HG03066 (cell line): ENCODE measurements around the gene BRSK2.
"Not testable (repeated sequence)": the region's sequence is repeated elsewhere in the genome, so short reads cannot be mapped to it uniquely, and the experiment has no call there.

ENCODE experiments used
- ATAC-seq: cut with Tn5 transposase; IDR thresholded peaks from one replicate; pipeline ENCODE4 v1.9.1; 2021; ENCODE audit warnings: low read depth; ENCODE audit not compliant: unreplicated experiment

BRSK2 gene

DNA sequence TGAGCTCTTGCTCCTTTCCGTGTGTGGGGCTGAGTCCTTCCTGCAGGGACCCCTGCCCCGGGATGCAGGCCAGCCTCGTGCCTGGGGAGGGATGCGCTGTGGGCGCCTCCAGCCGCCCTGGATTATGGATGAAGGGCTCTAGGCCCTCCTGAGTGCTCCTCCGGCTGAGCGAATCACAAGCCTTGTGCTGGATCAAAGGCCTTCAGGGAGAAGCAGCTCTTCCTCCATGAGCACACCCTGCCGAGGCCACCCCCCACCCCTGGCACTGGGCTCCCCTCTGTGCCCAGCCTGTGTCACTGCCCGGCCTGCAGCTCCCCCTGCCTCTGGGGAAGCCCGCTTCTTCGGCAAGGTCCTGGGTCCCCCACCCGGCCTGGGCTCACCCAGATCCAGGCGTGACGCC, 43.8 kb downstream of the BRSK2 start:
- no peak for ATAC-seq

DNA sequence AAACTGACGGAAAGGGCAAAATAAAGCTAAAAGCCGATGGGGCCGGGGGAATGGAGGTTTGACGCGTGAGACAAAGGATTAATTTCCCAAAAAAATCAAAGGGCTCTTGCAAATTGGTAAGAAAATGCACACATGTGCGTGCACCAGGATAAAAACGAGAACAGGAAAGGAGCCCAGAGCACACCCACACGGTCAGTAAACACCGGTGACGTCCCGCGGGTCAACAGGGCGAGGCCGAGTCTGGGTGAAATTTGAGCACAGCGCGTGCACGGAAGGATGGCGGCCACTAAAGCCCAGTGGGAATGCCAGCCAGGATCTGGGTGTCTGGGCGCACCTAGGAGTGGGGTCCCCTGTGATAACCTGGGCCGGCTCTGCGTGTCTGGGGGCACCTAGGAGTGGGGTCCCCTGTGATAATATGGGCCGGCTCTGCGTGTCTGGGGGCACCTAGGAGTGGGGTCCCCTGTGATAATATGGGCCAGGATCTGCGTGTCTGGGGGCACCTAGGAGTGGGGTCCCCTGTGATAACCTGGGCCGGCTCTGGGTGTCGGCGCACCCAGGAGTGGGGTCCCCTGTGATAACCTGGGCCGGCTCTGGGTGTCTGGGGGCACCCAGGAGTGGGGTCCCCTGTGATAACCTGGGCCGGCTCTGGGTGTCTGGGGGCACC, 44.4 kb downstream of the BRSK2 start:
- ATAC-seq: no peak

DNA sequence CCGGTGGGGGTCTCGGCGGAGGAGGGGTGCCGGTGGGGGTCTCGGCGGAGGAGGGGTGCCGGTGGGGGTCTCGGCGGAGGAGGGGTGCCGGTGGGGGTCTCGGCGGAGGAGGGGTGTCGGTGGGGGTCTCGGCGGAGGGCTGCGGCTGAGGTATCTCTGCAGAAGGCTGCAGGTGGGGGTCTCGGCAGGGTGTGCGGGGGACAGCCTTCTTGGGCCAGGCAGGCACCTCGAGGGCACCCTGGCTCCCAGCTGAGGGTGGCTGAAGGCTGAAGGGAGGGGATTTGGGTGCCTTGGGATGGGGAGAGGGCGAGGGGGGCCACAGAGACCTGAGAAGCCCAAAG, 45.7 kb downstream of the BRSK2 start:
- ATAC-seq: not testable (repeated sequence)

DNA sequence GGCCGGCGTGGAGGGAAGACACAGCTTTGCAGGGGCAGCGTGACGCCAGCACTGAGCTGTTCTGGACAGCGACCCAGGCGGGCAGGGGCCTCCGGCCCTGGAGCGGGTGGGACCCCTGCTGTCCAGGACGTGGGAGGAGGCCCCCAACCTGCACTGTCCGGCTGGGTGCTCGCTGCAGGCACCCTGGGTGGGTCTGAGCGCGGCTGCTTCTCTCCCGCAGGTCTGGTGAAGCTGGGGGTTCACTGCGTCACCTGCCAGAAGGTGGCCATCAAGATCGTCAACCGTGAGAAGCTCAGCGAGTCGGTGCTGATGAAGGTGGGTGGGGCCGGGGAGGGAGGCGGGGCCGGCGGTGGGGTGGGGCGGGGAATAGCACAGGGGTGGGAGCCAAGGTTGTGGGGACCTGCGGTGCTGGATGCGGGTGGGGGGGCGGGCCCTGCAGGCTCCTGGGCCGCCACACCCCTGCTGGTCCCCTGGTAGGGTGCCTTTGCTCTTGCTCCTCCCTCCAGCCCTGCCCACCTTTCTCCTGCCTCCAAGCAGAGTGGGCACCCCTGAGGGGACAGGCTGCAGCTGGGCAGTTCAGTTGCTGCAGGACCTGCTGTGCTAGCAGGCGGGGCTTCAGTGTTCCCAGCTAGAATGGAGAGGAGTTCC, 46.2 kb downstream of the BRSK2 start:
- ATAC-seq: no peak

DNA sequence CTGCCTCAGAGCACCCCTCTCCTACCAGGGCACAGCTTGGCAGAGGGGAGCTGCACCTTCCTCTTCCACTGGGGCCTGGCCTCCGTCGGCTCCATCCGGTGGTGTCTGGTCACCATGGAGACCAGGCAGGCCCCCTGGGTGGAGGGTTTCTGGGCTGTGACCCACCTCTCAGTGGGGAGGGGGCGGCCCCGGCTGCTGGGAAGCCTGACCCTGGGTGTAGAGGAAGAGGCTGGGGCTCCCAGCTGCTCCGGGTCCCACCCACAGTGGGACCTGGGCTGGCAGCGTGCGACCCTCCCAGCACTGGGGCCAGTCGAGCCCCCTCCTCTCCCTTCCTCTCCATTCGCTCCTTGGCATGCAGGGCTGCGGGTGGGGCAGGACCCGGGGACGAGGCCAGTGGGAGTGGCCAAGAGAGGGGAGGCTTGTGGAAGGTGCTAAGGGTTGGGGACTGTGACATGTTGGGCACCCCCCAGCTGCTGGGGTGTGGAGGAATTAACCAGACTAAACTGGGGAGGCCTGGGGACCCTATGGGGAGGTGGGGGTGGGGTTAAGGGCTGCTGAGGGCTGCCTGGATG, 46.8 kb downstream of the BRSK2 start:
- ATAC-seq: no peak

DNA sequence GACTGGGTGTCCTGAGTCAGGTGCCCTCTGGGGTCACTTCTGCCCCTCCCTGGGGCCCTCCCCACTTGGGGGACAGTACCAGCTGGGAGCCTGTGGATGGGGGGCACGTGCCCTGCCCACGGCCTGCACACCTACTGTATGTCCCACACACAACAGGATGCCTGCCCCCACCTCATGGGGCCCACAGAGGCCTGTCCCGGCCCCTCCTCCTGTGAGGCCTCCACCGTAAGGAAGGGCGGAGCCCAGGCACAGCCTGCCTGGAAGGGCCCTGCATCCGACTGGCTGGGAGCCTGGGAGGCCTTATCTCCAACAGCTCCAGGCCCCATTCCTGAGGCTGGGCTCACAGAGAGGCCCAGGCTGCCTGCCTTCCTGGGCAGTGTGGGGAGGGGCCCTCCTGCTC, 47.8 kb downstream of the BRSK2 start:
- no peak for ATAC-seq

DNA sequence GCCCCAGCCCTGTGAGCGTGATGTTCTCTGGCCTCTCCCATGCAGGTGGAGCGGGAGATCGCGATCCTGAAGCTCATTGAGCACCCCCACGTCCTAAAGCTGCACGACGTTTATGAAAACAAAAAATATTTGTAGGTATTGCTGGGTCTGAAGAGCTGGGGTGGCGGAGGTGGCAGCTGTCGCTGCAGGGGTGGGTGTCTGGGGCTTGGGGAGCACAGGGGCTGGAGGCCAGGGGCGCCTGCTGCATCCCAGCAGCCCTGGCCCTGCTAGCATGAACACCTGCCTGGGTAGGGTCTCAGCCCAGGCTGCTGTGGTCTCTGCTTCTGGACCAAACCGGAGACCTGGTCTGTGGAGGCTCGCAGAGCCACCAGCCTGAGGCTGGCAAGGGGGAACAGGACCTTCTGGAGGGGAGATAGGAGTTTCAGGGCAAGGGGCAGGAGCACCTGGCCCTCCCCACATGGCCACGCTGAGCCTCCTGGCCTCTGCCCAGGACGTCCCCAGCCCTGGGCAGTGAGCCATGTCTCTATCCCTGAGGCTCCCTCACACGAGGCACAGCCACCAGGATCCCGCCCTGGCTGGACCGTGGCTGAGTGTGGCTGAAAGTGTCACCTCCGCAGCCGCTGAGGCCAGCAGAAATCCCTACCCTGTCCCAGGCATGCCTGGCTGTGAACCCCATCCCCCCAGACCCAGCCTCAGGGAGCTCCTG, 48.7 kb downstream of the BRSK2 start:
- ATAC-seq: no peak

DNA sequence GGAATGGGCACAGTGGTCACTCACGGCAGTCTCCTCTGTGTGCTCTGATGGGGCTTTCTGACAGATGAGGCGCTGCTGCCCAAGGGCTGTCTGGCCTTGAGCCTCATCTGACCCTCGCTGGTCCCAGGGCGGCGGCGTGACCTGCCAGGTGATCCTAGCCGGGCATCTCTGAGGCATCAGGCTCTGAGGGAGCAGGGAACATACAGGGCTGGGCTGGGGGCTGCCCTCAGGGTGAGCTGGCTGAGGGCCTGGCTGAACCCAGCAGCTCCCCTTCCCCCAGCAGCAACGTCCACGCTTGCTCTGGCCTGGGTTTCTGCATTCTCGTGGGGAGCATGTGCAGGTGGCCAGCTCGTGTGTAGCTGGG, 49.2 kb downstream of the BRSK2 start:
- ATAC-seq: no peak

DNA sequence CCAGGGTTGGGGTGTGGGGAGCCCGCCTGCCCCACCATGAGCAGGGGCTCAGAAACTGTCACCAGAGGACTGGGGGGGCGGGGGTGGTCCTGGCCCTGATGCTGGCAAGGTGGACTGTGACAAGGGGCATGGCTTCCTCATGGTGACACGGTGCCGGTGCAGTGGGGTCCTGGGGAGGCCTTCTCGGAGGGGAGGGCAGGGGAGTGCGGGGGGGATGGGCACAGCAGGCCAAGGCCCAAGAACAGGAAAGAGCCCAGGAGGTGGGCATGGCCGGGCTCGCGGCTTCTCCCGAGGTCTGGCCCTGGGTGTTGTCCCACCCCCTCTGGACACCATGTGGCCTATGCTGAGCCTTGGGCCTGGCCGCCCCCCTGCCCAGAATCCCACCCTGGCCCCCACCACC, 49.6 kb downstream of the BRSK2 start:
- ATAC-seq: no peak

DNA sequence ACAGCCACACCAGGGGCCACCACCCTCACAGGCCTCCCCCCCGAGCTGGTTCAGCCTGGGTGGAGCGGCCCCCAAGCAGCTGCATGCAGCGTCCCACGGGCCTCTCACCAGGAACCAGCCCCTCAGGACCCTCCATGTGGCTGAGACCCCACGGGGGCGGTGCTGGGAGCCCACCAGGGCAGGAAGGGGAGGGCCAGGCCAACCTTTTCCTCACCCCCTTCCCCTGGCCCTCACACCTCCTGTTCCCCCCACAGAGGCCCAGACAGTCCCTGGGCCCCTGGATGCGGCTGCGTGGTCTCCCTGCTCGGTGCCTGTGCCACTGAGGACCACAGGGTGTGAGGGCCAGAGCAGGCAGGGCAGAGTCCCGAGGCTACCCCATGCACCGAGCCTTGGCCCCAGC, 50.3 kb downstream of the BRSK2 start:
- ATAC-seq: no peak

DNA sequence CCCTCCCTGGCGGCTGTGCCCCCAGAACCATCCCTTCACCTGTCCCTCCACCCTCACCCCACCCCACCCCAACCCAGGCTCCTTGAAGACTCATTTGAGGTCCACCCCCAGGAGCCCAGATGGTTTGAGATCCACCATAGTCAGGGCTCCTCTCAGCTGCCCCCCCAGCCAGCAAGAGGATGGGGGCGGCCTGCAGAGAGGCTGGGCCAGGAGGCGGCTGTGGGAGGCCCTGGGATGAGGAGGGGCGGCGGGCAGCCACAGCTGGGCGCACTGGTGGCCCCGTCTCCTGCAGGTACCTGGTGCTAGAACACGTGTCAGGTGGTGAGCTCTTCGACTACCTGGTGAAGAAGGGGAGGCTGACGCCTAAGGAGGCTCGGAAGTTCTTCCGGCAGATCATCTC, 50.8 kb downstream of the BRSK2 start:
- ATAC-seq: no peak

DNA sequence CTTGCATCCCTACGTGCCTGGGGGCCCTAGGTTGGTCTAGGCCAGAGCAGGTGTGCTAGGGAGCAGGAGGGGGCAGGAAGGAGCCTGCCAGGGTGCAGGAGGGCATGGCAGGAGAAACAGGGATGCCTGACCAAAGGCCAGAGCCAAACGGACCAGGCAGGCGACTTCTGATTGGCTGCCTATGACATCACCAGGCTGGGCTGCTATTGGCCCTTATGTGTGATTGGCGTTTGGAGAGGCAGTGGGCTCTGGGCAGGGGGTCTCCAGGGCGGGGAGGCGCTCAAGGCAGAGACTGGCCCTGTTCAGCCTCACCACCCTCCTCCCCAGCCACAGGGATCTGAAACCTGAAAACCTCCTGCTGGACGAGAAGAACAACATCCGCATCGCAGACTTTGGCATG, 52.4 kb downstream of the BRSK2 start:
- no peak for ATAC-seq

DNA sequence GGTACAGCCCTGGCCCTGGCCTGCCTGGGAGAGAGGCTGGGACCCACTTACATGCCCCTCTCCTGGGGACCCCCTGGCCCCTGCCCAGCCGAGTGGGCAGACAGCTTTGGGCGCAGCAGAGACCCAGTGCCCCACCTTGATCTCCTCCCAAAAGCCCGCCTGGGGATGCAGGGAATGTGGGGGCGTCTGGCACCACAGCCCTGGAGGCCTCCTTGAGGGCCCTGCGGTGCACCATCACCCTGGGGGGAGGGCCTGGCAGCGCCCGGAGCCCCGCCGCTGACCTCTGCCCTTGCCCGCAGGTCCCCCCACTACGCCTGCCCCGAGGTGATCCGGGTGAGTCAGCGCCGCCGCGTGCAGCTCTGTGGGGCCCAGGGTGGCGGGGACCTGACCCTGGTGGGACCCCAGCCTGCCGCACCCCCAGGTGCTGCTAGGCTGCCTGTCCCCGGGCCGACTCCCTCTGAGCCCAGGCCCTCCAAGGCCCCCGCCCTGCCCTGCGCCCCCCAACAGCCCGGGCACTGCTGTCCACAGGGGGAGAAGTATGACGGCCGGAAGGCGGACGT, 53.2 kb downstream of the BRSK2 start:
- ATAC-seq: no peak

DNA sequence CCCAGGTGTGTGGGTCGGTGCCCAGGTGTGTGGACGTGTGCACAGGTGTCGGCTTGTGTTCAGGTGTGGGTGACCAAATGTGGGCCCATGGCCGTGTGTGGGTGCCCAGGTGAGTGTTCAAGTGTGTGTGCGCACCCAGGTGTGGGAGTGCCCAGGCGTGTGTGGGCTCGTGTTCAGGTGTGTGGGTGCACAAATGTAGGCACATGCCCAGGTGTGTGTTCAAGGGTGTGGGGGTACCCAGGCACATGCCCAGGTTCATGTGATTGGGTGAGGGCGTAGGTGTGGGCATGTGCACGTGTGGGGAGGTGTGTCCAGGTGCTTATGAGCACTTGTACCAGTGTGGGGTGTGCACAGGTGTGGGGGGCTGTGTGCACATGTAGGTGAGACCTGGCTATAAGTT, 54.0 kb downstream of the BRSK2 start:
- no peak for ATAC-seq

DNA sequence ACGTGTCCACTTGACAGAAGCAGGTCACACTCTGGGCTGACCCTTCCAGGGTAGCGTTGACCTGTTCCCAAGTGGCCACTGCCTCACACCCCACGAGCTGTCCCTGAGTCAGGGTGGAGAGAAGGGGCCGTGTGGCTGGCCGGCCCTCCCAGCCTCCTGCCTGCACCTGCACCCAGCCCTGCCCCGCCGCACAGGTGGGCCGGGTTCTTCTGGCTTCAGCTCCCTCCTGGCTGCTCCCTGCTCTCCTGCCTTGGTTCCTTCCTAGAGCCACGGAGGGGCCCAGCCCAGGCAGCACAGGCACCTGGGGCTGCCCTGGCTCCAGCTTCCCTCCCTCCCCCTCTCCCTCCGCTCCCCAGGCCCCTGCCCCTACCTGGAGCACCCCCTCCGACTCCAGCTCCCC, 54.6 kb downstream of the BRSK2 start:
- no peak for ATAC-seq

DNA sequence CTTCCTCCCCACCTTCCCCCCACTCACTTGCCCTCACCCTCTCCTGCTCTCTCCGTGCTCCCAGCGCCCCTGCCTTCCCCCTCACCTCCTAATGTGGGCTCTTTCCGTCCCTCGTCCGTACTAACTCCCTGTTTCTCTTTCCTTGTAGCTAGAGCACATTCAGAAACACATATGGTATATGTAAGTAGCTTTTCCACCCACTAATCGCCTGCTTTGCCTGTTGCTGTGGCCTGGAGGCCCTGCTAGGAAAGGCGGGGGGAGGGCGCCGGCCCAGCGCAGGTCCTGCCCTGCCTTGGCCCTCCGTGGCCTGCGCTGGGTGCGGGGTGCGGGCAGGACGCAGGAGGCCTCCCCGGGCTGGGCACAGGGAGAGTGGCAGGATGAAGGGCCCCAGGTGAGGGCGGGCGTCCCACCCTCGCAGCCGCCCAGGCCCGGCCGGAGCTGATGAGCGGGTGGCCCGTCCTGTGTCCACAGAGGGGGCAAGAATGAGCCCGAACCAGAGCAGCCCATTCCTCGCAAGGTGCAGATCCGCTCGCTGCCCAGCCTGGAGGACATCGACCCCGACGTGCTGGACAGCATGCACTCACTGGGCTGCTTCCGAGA, 55.2 kb downstream of the BRSK2 start:
- no peak for ATAC-seq

DNA sequence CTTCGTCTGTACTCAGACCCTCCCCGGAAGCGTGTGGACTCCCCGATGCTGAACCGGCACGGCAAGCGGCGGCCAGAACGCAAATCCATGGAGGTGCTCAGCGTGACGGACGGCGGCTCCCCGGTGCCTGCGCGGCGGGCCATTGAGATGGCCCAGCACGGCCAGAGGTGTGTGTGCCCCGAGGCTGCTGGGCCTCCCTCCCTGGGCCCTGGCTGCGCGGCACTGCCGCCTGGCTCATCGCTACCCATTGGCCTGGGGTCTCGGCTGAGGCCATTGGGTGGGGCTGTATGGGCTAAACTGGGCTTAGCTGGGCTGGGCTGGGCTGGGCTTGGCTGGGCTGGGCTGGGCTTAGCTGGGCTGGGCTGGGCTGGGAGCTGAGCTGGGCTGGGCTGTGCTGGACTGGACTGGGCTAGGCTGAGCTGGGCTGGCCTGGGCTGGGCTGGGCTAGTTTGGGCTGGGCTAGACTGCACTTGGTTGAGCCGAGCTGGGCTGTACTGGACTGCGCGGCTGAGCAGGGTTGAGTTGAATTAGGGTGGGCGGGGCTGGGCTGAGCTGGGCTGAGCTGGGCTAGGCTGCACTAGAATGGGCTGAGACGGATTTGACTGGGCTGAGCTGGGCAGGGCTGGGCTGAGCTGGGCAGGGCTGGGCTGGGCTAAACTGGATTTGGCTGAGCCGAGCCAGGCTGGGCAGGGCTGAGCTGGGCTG, 56.2 kb downstream of the BRSK2 start:
- no peak for ATAC-seq

DNA sequence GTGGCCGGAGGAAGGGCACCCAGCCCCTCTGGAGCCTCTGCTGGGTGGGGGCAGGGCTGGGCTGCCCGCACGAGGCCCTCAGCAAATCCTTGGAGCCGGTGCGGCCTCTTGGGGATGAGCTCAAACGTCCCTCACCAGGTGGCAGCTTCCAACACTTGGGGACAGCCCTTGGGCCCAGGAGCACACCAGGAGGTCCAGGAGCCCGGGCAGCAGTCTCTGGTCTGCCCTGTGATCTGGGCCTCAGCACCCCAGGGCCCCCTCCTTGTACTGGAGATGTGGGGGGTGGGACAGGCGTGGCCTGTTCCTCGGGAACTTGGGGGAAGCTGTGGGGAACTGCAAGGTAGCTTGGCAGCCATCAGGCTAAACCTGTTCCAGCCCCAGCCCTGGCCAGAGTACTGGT, 56.9 kb downstream of the BRSK2 start:
- ATAC-seq: no peak

DNA sequence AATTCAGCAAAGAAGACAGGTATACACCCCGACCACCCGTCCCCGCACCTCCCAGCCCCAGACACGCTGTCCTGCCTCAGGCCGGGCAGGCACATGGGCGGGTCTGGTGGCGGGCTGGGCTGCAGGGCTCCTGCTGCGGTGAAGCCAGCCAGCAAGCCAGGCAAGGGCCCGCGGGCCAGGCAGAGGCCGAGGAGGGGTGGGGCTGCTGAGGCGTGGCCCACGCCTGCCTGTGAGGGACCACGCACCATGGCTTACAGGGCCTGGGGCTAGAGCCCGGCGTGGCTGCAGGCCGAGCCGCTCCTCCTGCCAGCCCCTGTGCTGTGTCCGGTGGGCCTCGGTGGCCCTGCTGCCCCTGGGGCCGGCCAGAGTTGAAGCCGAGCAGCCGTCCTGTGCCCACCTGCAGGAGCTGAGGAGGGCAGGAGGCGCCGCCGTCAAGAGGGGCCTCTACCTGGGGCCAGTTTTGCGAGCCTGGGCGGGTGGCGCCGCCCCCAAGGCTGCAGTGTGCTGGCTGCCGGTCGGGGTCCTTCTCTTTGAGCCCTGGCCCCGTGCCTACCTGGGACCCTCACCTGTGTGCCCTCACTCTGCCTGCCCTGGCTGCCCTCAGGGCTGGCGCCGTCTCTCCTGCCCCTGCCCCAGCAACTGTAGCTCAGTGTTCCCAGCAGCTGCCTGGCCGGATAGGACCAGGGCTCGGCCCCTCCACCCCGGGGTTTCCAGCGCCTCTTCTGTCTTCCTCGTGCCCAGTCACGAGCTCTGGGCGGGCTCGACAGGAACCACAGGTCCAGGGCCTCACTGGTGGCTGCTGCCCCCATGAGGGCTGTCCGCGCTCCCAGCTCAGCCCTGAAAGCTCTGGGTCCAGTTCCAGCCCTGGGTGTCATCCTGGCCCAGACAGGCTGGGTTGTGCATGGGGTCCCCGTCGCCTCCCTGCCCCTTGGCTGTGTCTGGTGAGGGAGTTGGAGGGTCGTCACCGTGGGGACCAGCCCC, 58.4 kb downstream of the BRSK2 start:
- ATAC-seq: no peak
